Measurements from ENCODE around the gene MYLK2.
A peak's percentile ranks its signal among the peaks of the same experiment; 100 is the strongest.

Gene MYLK2

DNA sequence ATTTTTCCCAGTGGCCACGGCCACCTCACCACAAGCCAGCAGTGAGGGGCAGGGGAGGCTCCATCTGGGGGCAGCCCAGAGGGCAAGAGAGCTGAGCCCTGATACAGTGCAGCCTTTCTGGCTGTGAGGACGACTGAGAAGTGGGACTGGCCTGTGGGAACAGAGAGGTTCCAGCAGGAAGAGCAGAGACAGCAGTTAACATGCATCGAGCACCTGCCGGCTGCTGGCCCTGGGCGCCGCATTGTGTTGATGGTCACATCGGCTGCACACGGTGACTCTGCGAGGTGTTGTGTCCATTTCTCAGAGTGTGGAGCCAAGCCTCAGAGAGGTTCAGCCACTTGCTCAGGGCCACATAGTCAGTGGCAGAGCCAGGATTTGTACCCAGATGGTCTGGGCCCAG lies 16.4 kb downstream of the MYLK2 start:
- DNase-seq (ENCODE audit: low read depth in 2 of 2) = no peak

DNA sequence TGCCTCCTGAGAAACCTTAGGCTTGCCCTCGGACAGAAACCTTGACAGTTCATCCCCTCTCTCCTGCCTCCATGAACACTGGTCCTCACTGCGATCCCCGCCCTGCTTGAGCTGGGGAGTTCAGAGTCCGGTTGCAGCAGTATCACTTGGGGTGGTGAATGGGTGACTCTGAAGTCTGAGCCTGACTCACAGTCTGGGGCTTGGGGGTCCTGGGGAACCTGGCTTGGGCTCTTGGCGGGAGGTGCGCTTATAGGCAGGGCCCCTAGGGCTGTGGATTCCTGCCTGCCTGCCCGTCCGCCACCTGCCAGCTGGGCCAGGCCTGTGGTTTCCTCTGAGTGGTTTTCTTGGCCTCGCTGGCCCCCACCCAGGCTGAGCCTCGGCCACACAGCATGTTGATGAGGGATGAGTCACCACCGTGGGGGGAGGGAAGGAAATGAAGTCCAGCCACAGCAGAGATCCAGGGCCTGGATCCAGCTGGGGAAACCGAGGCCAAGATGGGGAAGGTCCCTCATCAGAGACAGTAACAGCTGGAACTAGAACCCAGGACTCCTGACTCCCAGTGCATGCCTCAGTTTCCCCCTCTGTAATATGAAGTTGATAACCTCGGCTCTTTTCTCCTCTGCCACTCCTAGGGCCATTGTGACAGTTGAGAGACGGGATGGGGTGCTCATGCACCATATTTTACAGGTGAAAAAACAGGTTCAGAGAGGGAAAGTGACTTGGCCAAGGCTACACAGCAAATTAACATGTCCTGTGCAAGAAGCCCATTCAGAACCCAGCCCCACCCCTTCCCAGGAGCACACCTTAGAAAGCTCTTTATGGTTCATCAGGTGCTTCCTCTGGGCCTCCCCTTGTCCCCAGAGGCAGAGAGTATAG lies 17.1 kb downstream of the MYLK2 start:
- peak in 1 of 2 donors; percentile 24 for DNase-seq (ENCODE audit: low read depth in 2 of 2)

DNA sequence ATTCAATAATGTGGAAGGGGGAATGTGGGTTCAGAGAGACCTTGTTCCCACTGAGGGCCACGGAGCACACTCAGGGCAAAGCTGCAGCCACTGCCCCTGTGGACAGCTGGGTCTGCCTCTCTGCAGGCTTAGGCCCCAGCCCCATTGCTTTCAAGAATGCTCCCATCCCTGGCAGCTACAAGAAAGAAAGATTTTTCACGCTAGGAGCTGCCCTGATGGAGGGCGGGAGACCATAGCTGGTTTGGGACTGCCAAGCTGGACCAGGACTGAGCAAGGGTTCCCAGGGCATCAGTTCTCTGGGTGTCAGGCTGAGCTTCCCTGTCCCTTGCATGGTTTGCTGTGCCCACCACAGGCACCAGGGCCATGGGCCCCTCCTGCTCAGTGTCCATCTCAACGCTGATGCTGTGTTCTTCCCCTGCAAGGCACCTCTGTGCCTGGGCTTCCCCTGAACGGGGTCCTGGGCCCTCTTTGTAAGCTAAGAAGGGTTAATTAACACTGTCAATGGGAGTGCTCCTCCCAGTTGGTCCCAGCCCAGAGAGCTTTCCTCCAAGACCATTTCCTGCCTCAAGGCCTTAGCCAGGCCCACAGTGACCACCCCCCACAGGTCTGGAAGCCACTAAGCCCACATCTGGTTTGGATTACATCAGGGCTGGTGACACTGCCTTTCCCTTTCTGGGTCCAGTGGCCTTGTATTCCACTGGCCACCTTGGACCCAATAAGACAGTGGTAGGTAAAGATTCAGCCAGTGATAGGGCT lies 17.9 kb downstream of the MYLK2 start:
- no peak for DNase-seq (ENCODE audit: low read depth in 2 of 2)

DNA sequence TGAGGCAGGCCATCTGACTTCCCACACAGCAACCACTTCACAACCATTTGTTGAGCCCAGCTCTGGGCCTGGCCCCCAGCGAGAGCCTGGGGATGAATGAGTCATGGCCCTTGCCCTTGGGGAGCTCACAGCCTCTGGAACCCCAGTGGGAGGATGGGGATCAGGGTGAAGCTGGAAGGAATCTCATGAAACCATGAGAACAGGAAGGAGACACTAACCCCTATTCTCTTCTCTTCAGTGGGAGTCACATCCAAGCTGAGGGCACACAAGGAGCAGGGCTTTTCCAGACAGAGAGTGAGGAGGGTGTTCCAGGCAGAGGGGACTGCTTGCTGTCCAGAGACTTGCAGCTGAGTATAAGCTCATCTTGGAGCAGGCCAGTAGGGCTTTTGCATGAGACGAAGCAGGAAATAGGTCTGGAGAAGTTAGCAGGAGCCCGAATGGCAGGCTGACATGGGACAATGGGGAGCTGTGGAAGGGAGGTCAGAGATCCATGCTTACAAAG lies 18.8 kb downstream of the MYLK2 start:
- no peak for DNase-seq (ENCODE audit: low read depth in 2 of 2)

DNA sequence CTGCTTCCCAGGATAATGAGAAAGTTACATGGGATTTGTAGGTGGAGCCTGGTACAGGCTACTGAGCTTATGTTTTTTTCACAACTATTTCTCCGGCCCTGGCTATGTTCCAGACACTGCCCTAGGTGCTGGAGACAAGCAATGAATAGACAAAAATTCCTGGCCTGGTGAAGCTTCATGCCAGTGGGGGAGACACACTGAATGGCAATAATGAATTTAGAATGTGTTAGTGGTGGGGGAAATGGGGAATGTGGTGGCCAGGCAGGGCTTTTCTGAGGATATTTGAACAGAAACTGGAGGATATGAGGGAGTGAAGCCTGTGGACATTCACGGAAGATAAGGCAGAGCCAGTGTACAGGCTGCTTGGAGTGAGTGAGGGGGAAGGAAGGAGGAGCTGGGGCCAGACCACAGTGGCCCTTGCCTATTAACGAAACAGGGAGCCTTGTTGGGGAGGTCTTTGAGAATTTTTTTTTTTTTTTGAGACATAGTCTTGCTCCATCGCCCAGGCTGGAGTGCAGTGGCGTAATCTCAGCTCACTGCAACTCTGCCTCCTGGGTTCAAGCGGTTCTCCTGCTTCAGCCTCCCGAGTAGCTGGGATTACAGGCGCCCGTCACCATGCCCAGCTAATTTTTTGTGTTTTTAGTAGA lies 19.6 kb downstream of the MYLK2 start:
- no peak for DNase-seq (ENCODE audit: low read depth in 2 of 2)

DNA sequence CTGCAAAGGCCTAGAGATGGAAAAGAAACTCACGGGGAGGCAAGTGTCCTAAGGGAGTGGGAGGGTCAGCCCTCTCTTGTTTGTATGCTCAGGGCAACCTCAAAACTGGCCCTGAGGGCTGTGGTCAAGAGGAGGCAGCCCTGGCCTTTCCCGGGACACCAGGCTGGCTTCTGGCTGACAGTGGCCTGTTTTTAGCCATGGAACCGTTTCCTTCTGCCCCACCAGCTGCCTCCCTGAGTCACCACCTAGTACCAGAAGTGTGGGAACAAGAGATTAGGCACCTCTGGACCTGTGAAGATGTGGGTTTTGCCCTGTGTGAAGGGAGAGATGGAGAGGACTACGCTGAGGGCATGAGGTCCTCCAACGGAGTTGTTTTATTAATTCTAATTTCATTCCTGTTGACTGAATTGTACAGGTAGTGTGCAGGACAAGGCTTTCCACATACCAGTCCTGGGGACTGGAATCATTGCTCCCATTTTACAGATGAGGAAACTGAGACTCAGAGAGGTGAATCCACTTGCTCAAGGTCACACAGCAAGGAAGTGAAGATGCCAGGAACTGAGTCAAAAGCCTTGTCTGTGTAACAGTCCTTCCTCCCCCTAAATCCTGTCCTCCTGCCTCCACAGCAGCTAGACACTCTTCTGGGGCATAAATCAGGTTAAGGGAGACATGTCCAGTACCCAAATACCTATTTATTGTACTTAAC lies 20.8 kb downstream of the MYLK2 start:
- DNase-seq (ENCODE audit: low read depth in 2 of 2) = no peak

DNA sequence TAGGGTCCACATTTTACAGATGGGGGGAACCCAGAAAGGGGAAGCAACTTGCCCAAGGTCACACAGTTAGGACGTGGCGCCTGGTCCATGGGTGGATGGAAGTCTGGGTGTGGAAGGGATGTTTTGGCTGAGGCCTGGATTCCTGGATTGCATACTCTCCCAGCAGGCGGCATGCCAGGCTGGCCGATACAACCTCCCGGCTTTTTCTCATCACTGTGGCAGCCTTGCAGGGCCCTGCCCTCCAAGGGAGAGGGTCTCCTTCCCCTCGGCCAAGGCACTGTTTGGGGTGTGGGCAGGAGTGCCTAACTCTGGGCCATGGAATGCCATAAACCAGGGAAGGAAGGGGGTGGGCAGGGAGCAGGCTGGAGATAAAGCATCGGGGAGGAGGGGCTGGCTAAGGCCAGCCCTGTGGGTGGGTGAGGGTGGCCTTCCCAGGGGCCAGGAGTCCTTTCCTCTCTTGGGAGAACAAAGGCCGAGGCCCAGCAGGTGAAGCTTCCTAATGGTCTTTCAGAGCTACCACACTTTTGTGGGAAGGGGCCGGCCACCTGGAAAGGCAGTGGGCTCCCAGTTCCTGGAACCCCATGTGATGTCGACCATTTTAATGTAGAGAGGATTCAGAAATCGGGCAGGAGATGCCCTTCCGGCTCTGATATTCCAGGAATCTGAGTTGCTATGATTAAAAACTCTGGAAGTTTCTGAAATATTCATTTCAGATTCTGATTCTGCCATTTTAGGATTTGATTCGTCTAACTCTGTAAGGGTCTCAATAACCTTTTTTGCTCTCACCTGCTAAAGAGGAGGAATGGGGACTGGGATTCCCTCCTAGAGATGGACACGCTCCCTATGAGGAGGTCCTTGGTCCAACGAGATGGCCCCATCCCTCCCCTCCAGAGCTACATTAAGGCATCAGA lies 22.0 kb downstream of the MYLK2 start:
- no peak for DNase-seq (ENCODE audit: low read depth in 2 of 2)

DNA sequence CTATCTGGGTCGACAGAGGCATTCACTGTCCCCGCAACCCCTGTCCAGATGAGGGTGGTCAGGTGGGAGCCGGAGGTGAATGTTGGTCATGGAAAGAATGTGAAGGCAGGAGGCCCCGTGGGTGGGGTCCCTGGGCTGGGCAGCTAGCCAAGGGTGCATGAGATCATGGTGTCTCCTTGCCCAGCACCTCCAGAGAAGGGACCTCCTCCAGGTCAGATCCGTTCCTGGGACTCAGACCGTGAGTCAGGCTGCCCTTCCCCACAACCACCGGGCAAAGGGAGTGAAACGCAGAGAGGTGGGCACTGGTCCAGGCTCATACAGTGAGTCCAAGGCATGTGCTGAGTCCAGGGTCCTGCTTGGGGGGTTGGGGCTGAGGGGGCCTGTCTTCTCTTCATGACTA lies 22.8 kb downstream of the MYLK2 start:
- no peak for DNase-seq (ENCODE audit: low read depth in 2 of 2)

DNA sequence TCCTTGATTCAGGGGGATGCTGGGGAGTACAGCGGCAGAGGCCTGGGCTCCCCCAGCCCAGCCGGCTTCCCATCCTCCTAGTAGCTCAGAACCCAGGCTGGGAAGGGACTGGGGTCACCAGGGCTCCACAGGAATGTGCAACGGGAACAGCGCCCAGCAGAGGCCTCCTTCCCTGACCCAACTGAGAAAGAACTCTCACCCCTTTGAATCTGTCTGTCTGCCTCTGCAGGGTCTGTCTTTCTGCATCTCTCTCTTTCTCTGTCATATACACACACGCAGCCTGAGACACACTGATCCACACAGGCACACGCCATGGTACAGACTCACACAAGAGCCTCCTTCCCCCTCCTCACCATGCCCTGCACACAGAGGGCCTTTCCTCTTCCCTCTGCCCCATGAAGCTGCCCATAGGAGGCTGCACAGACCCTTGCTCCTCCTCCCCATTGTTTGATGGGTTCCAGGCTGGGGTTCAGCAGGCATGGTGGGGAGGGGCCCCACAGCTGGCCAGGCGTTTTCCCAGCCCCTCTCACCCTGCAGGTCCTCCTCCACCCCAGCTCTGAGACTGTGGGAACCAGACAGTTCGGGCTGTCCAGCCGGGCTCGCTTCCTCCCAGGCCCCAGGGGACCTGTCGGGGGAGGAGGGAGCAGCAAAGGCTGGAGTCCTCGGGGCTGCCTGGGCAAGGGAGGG lies 23.5 kb downstream of the MYLK2 start:
- no peak for DNase-seq (ENCODE audit: low read depth in 2 of 2)

DNA sequence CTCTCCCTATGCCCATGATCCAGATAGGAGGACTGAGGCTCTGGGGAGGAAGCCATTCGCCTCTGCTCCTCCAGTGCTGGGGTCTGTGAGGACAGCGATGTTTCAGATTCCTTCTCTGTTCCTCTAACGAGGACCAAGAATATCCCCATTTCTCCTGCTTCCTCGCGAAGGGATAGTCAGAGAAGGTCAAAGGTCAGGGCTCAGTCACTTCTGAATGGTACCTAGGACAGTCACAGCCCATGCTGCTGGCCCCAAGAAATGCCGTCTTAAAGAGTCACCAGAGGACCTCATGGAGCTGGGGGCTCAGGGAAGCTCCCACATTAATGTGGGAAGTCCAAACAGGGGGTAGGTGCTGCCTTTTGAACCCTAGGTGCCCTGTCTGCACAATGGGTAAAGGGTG lies 24.1 kb downstream of the MYLK2 start:
- no peak for DNase-seq (ENCODE audit: low read depth in 2 of 2)

DNA sequence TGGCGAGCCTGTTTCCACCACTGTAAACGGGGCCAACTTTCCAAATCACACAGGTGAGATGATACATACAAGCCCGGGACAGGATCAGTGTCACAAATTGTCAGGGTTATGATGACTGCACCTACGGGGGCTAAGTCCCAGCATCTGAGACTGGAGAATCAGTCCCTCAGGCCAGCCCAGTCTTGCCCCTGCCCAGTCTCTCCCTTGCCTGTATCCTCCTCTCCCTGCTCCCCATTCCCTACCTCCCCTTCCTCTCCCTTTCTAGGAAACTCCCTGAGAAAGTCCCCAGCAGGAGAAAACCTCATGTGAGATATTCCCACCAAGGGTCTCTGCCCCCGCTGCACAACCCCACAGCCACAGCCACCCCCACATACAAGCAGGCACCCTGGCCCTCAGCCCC lies 24.7 kb downstream of the MYLK2 start:
- no peak for DNase-seq (ENCODE audit: low read depth in 2 of 2)

DNA sequence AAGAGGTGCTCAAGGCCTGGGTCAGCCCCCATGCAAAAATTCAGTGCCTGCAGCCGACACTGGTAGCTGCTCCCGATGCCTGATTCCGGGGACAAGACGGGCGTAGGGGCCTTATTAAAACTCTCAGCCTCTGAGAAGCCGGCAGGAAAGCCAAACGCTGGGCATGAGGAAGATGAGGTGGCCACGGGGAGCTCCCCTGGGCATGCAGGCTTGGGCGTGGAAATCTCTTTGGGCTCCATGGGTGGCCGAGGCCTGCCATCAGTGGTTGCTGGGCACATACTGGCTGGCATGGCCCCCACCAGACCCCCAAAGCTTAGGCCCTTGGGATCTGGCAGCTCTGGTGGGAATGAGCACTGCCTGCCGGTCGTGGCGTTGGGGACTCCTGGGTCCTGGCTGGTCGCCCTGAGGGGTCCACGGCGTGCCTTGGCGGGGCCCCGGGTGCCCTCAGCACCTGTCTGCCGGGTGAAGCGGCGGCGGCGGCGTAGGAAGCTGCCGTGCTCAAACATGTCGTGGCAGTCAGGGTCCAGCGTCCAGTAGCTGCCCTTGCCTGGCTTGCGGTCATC lies 25.7 kb downstream of the MYLK2 start:
- no peak for DNase-seq (ENCODE audit: low read depth in 2 of 2)

DNA sequence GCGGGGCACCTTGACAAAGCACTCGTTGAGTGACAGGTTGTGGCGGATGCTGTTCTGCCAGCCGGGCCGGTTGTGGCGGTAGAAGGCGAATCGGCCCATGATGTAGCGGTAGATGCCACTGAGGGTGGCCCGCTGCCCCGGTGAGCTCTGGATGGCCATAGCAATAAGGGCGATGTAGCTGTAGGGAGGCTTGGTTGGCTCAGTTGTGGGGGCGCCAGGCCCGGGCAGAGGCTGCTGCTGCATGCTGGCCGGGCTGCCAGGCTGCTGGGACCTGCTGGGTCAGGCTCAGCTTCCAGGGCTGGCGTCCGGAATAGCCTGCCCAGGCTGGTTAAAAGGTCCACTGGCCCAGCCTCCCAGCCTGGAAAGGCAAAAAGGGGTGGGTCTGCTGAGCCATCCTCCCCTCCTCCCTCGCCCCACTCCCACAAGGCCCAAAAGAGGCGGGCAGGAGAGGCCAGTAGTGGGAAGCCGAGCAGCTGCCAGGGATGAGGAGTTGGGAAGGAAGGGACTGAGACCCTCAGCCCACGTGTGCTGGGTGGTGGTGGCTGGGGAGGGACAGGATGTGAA lies 26.2 kb downstream of the MYLK2 start, which contains the start of gene FOXS1:
Gene FOXS1, minus strand, starts transcription at position 305 of the 564 bp plus-strand sequence. Its CDS starts 62 bp downstream, at position 243.
- no peak for DNase-seq (ENCODE audit: low read depth in 2 of 2)

DNA sequence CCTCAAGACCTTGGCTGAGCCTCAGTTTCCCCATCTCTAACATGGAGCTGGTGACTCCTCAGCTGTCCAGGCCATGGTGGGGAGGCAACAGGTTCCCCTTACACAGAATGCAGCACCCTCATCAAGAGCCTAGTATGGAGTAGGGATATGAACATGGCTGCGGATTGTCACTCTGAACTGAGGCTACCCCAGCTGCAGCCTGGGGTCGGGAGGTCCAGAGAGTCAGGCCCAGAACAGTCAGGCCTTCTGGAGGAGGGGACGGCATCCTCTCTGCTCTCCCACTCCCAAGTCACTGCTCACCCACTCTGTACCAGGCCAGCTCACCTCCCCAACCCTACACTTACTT lies 27.6 kb downstream of the MYLK2 start:
- no peak for DNase-seq (ENCODE audit: low read depth in 2 of 2)

DNA sequence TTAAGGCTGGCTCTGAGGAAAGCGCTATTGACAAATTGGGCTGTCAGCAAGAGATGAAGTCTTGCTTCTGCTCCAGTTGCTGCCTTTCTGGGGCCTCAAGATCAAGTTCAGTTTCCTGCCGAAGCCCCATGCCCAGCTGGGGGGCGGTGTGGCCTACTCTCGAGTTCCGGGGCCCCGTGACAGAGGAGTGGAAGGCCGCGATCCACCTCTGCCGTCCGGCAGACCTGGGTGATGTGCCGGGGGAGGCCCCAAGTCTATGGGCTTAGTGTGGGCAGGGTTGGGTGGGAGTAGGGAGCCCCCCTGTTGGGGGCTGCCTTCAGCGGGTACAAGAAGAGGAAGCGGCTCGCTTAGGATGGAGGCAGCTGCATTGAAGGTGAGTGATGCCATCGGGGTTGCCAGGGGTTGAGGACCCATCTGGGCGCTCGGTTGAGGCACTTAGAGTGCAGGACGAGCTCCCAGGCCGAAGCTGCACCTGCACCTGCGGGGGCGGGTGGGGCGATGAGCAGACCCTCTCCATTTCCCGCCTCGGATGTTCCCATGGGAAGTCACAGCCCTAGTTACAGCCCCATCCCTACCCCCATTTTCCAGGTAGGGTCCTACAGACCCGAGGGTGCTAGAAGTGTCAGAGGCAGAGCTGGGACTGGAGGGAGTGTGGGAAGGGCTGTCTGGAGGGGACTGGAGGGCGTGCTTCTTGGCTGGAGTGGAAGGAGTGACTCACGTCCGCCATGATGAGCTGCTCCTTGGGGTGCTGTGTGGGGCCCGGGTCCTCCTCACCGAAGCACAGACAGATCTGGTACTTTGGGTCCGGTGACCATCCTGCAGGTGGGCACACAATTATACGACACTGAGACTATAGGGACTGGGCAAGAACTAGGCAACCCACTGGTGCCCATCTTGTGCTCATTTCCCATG lies 29.2 kb downstream of the MYLK2 start:
- DNase-seq (ENCODE audit: low read depth in 2 of 2) = no peak

DNA sequence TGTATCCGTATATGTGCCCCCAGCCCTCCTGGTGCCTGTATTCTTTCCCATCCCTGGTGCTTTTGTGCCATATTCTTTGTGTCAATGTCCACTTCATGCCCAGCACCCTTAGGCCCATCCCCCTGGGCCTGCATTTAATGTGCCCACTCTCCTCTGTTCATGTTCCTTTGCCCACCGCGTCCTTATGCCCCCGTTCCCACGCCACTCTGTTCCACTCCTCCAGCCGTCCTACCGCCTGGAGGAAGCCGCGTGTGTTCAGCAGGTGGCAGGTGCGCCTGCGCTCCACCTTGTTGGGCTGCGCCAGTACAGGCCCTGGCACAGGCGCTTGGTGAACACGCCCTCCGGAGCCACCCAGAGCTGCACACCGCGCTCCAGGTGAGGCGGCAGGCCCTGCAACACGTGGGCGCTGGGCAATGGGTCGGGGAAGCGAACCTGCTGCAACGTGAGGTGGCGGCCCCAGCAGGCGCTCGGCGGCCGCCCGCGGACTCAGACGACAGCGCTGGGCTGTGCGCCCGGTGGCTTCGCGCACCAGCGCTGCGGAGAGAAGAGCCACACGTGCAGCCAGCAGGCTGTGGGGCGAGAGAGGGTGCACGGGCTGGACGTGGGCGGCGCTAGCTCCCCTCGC lies 30.3 kb downstream of the MYLK2 start:
- no peak for DNase-seq (ENCODE audit: low read depth in 2 of 2)

DNA sequence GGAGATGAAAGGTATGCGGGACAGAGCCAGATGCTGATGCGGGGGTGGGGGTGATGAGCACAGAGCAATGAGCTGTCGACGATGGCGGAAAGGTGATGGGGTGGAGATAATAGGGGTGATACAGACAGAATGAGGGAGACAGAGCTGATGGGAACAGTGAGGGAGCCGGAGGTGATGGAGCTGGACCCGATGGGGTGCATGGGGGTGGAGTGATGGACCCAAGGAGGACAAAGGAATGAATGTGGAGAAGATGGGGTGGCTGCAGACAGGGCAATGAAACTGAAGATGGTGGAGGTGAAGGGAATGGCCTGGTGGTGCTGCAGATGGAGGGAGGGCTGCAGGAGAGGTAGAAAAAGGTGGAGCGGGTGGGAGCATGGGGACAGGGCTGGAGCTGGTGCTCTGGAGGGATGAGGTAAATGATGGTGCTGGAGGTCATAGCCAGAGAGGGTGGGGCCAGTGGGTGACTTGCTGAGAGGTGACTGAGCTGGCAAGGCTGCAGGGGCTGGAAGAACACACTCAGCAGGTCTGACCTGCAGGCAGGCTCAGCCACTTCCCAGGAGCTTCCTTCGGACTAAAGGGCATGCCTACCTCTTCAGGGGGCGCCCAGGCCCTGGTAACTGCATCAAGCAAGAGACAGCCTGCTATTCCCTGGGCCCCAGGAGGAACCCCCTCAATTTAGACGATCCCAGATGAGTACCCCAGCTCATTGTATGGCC lies 32.2 kb downstream of the MYLK2 start:
- DNase-seq (ENCODE audit: low read depth in 2 of 2) = no peak

Data from stimulated activated CD8-positive, alpha-beta memory T cell treated with anti-CD3 and anti-CD28 coated beads, Interleukin-15, amount 100 ng/mL, for 48 hours (primary cell).